GM19395 (cell line): Measurements from ENCODE around the gene NT5E.

ENCODE experiments used
- ATAC-seq: cut with Tn5 transposase; IDR thresholded peaks from one replicate; pipeline ENCODE4 v1.9.1; 2021; ENCODE audit warnings: mild to moderate bottlenecking, moderate library complexity; ENCODE audit not compliant: unreplicated experiment

Gene NT5E

DNA sequence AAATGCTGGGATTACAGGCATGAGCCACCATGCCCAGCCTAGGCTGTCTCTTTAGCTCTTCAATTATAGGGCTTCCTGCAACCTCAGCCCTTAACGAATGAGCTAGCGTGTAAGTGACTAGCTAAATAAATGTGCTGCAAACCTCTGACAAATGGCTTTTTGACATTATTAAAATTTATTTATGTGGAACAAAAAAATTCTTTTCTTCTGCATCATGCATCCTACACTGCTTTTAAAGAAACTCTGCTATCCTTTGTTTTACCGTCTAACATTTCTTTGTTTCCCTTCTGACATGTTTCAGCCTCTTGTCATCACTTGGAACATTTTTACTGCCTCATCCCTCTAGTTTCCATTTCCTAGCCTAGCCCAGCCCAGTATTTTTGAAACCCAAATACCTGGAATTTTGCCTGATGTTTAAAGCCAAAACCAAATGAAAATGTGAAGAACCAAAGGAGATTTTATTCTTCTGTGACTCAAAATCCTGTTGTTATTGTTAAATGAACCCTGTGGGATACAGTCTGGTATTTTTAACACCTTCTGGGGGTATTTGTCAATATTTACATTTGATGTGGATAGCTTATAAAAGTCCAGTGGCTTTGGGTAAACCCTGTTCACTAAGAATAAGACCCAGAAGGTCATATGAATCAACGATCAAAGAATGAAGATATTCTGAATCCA lies 9.5 kb downstream of the NT5E start:
- no peak for ATAC-seq

DNA sequence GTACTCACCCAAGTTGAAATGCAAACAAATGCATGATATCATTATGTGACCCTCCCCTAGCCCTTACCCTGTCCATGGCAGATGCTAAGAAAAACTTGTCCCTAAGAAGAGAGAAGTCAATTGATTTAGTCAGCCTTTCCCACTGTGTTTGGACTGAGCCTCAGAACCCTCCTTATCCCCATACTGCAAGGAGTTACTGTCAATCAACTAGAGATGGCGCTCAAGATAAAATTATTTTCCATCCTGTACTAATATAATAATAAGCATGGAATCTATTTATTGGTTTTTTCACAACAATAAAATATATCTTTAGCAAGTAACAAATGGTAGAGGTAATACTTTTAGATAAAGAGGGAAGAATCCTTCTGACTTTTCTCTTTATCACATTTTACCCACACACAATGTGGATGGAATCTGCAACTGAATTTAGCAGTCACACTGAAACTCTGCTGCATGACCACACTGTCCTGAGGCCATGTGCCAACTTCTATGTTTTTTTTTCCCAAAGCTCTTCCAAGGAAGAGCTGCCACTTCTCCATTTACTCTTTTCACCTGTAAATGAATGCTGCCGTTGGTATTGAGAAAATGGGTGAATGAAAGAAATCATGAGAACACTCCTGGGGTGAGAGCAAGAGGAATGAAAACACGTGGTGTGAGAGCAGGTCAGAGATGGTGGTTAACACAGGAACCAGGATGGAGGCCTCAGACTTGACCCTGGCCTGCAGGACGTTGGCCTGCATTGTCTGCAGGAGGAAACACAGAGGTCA lies 10.5 kb downstream of the NT5E start:
- no peak for ATAC-seq

DNA sequence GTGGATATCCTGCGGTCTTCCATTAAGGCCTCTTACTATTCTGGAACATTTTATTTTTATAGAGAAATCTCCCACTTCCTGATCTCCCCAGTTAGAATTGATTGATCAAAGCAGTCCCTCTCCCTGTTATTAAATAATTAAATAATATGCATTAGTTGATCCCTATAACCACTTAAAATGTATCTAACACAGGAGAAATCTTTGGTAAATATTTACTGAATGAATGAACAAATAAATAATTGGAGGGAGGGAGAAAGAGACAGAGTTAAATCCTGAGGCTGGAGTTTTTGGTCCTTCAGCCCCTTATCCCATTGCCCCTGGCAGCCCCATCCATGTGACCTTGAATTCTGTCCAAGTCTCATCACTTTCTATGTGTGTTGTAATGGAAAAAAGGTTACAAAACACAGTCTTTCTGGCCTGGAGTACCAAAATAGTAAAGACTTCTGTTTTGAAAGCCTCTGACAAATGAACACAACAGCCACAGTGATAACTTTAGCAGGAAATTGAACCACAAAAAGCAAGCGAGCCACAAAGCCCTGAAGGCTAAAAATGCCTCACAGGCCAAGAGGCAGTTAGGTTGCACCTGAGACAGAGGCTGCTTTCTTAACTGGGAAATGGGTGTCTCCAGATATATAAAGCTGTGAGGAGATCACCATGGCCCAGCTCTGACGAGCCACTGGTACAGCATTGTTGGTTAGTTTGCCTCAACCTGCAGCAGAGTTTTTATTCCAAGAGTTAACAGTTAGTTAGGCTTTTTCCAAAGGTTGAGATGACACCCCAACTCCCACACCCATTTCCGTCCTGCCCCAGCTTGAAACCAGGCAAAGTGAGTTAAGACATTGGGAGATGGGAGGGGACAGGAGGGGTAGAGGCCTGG lies 11.3 kb downstream of the NT5E start:
- peak; percentile 89 for ATAC-seq

DNA sequence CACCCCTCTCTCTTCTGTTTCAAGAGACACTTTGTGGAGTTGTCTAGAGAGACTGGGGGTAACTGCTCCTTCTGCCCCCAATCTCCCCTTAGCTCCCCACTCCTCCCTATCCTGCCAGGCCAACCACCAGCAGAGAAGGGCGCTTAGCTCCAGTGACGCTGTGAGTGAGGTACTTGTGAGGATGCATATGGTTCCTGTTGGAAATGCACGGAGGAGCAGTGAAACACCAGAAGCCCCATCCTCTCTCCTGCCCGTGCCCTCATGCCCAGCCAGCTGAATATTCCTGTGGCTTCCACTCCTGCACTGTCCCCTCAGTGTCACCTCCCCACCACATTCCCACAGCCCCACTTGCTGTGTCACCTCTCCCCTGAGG lies 11.9 kb downstream of the NT5E start:
- ATAC-seq: no peak

DNA sequence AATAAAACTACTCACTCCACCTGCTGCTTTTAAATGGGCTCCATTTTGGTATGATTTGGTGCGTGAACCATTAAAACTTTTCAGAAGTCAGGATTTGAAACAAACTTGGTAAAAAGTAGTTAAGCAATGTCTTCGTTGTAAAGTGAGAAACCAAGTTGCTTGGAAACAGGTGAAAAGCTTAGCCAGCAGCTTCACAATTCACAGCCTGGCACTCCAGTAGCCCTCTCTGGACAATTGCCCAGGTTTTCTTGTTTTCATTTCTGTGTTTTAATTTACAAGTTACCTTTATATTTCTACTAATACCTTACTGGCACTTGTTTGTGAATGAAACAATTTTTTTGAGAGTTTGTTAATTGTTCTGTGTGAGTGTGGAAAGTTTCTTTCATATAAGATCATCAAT lies 12.8 kb downstream of the NT5E start:
- no peak for ATAC-seq

DNA sequence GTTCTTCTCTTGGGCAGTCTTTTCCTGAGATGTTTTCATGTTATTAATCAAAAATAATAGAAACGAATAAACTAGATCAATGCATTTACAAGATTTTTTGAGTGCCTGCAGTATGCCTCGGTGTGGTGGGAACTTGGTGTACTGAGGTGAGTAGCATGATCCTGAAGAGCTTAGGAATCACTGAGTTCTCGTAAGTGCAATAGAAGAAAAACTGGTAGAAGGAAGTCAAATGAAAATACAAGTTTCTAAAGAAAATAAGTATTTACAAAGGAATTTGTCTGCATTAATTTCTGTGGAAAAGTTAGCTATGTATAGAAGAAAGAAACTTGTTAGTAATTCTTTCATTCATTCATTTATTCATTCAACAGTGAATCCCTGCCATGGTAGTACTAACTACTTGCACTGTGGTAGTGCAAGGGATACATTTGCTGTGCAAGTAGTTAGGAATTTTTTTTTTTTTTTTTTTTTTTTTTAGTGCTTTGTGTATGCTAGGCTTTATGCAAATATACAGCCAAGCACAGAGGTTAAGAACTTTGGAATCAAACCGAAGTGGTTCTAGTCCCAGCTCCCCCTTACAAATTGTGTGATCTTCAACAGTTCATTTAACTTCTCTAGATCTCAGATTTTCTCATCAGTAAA lies 13.9 kb downstream of the NT5E start:
- no peak for ATAC-seq

DNA sequence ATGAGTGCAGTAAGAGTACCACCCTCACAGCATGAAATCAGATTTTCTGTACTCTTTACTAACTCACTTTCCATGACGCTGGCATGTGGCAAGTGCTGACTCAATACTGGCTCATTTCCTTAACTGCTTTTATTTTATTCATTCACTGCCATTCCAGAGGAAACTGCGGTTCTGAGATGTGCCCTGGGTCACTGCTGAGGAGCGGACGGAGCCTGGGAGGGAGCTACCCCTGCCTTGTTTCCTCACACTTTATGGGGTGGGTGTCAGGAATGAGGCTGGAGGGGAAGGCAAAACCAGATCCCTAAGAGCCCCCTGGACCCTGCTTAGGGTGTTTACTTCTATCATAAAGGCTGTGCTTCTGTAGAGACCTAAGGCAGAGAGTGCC lies 14.4 kb downstream of the NT5E start:
- ATAC-seq: no peak

DNA sequence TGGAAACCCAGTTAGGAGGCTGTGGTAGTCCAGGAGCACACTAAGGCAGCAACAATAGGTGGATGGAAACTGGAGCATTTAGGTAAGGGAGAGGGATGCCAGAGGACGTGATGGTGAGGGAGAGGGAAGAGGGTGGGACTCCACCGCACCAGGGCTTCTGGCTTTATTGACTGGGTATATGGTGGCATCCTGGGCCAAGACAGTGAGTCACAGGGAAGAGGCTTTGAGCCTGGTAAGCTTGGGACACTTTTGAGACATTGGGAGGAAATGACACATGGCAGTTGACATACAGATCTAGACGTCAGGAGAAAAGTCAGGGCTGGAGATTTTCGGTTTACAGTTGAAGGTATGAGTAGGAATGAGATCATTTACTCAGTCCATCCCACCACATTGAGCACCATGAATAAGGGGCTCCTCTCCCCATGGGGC lies 14.9 kb downstream of the NT5E start:
- ATAC-seq: no peak

DNA sequence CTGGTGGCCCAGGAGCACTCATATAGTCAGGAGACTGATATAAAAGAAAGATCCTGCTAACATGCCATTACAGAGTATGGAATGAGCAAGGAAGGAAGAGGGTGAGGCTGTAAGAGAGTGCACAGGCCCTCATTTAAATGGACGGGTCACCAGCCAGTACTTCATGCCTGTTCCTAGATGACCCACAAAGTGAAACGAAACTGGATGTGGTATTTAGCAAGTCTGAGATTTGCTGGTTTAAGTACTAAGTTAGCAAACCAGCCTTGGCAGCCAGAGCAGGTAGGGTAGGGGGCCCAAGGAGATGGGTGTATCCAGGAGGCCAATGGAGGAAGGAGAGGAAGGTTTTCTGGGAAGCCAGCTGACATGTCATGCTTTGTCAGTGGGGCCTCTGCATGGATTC lies 15.9 kb downstream of the NT5E start:
- ATAC-seq: peak; percentile 33

DNA sequence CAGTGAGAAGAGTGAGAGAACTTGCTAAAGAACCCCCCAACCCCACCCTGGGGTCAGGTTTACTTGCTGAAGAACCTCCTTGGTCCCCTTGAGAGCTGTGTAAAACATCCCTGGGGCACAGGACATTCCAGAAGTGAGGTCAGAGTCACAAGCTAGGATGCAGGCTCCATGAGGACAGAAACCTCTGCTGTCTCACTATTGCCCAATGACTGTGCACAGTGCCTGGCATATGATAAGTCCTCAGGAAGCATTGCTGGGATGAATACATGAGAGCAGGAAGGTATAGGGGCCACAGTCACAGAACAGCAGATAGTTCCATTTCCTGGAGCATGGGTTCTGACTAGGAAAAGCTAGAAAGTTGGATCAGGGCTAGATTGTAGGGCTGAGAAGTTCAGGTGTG lies 18.4 kb downstream of the NT5E start:
- ATAC-seq: no peak

DNA sequence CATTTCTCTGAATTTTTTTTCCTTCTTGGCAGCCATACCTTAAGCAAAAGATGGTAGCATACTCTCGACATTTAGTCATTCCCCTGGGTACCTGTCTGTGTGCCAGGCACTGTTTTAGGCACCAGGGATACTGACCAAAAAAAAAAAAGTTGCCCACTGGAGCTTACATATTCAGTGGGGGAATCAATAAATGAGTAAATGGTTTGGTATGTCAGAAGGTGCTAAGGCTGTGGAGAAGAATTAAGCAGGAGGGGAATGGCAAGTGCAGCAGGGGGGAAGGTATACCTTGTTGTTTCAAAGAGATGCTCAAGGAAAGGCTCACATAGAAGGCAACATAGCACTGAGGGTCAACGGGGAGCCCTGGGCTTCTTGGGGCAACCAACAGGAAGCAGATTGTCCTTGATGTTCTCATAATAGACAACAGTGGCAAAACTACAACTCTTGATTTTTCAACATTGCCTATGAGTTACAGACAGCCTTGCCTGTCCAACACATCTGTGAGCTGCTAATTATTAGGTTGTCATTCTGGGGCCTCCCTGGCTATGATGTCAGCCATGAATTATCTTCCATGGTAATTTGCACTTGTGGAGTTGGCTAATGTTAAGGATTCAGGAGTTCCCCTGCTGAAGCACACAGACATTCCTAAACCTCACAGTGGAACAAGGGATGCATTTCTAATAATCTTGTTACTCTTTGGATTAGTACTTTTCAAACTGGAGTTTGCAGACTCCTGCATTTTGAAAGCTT lies 19.6 kb downstream of the NT5E start:
- no peak for ATAC-seq

DNA sequence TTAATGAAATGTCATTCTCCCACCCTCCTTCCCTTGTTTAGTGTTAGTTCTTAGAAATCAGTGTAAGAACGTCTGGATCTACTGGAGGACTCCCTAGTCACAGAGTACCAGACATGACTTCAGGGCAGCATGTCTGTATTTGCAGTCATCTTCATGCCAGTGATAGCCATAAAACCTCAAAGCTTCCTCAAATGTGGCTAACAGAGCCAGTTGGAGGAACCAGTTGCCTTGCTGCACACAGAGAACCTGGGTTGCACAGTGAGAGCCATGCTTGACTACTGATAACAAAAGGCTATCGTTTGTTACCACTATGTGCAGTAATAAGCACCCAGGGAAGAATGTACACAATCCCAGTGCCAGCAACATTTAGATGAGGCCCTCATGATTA lies 20.1 kb downstream of the NT5E start:
- no peak for ATAC-seq

DNA sequence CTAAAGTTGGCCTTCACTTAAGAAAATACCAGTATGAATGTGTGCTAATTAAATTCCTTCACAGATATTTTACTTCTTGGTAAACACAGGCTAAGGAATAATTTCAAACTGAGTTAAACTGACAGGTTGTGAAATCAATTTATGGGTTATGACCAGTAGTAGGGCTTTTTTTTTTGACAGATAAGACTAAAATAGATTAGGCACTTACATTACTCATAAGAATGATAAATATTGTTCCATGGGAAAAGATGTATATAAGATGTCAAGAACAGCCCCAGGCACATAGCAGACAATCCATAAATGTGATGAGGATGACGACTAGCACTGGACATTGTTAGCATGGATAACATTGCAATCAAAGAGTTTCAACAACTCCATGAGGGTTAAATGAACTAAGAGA lies 22.9 kb downstream of the NT5E start:
- ATAC-seq: no peak

DNA sequence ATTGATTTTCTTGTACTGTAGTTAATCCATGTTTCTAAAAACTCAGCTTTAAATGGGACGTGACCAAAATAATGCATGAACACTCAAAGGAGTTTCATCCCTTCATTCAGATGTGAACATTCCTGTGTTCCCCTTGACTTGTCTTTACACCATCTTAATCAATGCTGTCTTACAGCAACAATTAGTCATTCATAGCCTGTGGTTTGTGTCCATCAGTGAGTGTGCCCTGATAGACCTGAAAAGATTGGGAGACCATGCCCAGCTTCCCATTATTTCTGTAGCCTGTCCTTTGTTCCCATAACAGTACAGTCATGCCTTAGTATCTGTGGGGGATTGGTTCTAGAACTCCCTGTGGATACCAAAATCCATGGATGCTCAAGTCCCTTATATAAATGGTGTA lies 23.9 kb downstream of the NT5E start:
- ATAC-seq: no peak

DNA sequence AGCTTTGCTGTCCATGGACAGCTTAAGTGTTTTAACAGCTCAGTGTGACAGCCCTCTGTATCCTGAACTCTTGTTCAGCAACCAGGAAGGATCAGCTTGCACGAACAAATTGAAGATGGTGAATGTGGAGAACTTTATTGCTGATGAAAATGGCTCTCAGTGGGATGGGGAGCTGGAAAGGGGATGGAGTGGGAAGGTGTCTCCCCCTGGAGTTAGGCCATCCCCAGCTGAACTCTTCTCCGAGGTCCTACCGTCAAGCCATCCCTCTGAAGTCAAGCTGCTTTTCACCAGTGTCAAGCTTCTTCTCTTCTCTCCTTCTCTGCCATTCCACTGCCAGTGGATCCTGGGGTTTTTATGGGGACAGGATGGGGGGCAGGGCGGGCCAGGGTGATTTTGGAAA lies 26.6 kb downstream of the NT5E start:
- no peak for ATAC-seq

DNA sequence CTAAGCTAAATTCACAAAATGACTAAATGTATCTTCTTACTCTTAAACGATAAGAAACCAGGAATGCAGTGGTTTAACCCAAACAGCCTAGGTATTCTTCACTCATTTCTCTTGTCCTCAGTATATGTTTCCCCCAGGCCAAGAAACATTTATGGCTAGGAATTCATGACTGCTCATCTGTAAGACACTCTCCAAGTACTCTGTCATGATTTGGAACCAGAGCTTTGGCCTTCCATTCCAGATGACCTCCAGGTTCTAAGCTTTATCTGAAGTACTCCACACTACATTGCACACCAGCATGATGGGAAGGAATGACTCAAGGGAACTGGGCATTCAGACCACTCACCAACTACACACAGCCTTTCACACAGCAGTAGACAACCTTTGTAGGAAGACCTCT lies 29.3 kb downstream of the NT5E start:
- no peak for ATAC-seq

DNA sequence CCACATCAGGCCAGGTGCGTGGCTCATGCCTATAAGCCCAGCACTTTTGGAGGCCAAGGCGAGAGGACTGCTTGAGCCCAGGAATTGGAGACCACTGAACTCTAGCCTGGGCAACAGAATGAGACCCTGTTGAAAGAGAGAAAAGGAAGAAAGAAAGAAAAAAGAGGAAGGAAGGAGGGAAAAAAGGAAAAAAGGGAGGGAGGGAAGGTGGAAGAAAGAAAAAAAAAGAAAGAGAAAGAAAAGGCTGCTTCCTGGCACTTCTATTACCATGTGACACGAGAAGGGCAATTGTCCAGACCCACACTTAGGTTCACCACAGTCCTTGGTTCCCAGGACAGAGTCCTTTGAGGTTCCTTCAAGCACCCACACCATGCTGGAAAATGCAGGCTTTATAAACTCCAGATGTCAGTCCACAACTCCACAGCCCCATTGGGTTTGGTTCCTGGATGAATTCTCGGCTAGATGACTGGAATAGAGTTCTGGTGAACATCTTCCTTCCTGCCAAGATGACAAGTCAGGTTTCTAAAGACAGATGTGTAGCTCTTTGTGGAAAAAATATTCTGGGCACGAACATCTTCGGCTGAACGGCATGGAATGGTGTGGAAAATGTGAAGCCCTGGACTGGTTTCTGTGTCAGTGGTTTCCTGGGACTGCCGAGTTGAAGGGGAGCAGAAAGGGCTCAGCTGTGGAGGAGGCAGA lies 32.5 kb downstream of the NT5E start:
- peak; percentile 20 for ATAC-seq

DNA sequence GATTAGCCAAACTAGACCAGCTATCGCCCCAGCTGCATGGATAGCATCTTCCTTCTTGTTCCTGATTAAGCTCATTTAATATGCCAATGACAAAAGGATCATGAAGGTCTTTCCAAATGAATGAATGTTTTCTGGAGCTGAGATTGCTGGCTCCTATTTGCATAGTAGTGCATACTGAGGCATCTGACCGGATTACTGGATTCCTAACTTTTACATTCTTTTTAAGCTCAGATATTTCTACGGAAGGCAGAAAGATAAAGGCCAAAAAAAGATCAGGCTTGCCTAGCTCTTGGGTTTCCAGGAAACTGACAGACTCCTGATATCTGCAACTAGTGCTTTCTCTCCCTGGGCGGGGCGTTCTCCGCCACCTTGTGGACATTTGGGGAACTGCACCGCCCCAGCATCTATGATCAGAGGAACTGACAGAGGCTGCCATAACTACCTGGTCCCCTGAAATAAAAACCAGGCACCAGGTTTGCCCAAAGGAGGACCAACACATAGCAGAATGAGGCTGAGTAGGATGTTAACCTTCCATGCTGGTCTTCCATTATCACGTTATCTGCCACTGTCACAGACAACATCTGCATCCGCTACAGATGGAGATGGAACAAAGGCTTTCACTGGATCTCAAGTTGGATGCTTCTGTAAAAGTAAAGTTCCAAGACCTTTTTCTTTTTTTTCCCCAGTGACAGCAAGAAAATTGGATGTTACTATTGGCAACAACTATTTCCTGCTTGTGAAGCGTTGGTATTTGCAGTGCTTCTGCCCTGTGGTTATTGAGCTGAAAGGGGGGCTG lies 33.2 kb downstream of the NT5E start:
- ATAC-seq: peak; percentile 97

DNA sequence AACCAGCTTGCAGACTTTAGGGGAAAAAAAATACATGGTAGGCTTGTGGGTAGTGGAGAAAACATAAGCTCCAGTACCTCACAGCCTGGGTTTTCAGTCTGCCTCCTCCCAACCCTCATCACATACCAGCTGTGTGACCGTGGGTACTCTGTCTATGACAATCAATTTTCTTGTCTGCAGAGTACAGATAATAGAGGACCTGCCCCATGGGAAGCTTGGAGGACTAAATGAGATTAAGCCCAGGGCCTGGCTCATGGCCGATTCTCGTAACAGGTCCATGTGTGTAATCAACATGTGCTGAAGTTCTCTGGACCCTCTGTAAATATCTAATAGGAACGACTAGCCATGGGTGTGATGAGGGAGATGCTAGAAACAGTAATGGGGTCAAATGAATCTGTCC lies 34.0 kb downstream of the NT5E start:
- ATAC-seq: no peak
